NK-92 (cell line): ENCODE results near the gene OLFM1.

Experiments
- DNase-seq: peaks from one replicate; lab custom pipeline; 2025; ENCODE audit not compliant: unreplicated experiment; lab: John Stamatoyannopoulos, UW

OLFM1 gene

DNA sequence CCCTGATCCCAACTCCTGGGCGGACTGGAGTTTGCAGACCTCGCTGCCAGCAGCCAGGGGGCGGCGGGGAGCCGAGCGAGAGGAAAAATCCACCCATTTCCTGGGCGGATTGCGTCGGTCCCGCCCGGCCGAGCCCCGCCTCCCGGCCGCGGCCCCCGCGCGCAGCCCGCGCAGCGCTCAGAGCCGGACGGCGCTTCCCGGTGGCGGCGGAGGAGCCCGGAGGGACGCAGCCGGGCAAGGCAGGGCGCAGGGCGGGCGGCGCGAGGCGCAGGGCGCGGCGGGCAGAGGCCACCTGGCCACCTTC is at the start of gene OLFM1:
TSS of gene OLFM1 (plus strand) at position 180 of the 304 bp plus-strand sequence. CDS start 322 bp downstream, outside the sequence.
- no peak for DNase-seq

DNA sequence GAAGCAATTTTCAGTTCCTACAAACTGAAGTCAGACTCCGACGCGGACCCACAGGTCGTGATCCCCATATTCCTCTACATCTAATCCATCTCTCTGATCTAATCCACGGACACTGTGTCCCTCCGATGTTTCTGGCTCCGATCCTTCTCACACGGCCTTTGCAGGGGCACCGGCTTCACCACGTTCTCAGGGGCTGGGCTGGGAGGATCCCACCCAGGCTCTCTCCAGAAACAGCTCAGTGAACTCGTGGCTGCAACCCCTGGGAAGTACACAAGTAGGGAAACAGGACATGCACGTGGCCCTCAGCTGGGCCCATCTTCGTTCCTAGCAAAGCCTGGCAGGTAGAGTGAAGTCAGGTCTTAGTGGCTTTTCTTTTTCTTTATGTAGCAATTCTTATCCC is 49.1 kb upstream of the OLFM1 start:
- no peak for DNase-seq

DNA sequence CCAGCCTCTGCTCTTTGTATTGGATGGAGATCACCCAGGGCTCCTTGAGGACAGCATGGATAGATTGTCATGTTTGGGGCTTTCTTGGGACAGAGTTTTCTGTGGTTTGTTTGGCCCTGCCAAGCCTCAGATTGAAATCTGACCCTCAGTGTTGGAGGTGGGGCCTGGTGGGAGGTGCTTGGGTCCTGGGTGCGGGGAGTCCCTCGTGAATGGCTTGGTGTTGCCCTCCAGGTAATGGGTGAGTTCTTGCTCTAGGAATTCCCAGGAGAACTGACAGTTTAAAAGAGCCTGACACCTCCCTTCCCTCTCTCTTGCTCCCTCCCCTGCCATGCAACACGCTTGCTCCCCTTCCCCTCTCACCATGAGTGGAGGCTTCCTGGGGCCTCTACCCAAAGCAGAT is 48.6 kb upstream of the OLFM1 start:
- no peak for DNase-seq

DNA sequence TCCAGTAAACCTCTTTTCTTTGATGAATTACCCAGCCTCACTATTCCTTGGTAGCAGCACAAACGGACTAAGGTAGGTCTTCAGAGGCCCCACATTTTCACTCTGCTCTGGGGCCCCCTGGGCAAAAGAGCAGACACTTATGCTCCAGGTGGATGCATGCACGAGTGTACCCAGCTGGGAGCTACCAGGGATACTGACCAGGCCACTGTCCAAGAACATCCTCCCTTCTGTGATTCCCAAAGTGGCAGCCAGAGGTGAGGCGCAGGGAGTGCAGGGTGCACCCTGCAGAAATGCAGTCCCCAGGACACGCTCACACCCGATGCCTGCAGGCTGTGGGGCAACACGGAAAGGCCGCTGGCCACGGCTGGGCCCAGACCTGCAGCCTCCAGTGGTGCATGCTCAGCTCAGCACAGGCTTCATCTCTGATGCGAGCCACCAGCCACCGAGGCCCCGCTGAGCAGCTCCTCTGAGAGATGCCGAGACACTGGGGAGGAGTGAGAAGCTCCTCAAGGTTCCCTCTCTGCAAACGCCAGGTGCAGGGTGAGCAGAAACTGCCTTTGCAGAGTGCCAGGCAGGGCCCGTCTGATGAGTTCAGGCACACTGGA is 48.1 kb upstream of the OLFM1 start:
- no peak for DNase-seq

DNA sequence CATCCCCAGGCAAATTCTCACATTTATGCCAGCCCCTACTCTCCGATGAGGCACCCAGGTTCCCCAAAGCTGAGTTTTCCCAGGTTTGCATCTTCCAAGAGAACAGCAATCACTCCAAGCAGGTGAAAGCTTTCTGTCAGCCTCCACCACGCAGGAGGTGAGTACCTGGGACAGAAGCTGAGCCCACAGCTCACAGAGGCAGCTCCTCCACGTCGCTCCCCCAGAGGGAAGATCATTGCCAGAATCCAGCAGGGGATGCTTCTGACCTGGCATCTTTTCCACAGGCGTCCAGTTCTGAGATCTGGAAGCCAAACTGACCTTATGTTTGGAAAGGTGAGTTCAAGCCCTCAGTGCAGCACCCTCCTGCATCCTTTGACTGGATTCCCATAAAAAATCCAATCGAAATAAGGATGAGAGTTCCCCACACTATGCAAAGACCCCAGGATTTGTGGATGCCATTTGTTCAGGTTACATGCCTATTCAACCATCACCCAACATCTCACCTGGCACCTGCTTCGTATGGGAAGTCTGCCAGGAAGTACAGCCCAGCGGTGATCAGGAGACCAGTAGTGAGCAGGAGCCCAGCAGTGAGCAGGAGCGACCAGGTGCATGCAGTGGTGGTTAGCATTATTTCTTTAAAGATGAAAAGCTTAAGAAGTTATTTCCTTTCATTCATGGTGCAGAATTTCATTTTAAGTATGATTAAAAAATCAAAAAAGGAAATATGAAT is 47.4 kb upstream of the OLFM1 start:
- no peak for DNase-seq

DNA sequence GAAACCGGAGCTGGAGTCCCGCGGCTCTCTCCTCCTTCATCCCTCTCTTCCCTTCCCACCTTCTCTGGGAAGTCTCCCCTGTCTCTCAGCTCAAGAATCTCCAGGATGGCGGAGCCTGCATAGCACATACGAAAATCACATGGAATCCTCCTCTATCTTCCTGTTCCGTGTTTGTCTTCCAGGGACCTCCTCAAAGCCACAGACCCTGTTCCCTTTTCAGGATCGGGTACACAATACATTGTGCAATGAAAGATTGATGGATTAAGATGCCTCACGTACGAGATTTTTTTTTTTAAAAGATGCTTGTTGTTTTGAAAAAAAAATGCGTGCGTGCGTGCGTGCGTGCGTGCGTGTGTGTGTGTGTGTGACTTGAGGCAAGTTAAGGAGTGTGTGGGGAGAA is 46.6 kb upstream of the OLFM1 start:
- no peak for DNase-seq

DNA sequence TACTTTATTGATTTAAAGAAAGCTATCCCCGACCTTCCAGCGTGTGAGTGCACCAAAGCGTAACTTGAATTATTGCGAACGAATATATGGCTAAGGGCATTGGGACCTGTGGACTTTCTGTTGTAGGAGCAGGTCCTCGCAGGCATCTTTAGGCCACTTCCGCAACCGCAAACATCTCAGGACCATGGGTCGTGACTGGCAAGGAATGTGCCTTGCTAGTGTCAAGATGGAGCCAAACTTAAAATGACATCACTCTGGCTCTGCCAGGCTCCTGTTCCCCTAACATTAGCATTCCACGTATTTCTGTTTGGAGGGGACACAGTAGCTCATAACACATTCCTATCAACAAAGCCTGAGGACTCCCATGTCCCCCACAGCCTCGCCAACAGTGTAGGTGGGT is 44.1 kb upstream of the OLFM1 start:
- DNase-seq, result no peak

DNA sequence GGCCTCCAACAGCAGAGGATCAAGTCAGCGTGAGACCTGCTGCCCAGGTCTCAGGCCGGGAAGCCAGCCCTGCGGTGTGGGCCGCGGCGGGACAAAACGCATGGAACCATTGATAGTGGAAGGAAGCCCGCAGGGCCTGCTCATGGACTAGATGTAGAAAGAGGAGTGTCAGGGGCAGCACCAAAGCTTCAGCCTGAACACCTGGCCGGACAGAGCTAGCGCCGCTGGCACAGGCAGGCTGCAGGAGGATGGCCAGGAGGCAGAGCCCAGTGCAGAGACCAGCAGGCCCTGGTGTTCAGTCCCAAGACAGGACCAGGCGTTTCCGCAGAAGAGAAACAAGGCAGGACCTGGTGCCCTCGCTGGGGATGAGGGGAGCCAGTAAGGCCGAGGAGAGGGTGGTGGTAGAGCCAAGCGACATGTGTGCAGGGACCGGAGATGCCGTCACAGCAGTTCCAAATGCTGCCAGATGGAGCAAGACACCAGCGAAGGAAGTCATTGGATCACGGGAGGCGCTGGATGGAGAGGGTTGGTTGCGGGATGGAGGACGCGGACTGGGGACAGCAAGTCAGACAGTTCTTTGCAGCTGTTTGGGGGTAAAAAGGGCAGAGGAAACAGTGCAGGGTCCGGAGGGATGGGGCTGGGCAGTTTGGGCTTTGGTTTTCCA is 42.1 kb upstream of the OLFM1 start:
- no peak for DNase-seq

DNA sequence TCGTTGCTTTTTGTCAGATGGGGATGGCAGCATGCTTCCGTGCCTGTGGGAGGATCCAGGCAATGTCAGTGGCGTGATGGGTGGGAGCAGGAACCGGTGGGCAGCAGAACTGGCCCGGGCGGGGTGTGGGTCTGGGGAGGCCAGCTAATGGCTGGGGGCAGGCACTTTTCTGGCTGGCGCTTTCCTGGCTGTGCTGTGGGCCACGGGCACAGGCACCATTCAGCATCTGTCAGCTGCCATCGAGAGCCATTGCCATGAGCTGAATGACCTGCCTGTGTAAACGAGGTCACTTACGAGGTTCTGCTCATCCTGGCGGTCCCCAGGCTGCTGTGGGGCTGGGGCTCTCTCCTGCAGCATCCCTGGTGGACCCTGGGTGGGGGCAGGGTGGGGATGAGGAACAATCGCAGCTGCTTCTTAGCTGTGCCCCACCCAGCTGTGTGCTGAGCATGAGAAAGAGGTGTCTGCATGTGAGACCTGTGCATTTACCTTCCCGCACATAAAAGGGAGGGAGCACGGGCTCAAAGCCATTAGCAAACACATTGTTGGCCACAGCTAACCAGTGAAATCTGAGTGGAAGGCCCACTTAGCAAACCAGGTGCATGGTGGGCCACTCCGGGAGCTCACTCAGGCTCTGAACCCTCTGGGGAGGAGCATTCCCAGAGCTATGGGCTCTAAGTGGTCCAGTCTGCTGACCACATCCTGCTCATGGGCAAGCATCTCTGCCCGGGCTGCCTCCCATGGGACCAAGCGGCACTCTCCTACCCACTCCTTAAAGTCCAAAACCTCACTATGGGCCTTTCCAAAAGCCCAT is 41.3 kb upstream of the OLFM1 start:
- DNase-seq, result no peak

DNA sequence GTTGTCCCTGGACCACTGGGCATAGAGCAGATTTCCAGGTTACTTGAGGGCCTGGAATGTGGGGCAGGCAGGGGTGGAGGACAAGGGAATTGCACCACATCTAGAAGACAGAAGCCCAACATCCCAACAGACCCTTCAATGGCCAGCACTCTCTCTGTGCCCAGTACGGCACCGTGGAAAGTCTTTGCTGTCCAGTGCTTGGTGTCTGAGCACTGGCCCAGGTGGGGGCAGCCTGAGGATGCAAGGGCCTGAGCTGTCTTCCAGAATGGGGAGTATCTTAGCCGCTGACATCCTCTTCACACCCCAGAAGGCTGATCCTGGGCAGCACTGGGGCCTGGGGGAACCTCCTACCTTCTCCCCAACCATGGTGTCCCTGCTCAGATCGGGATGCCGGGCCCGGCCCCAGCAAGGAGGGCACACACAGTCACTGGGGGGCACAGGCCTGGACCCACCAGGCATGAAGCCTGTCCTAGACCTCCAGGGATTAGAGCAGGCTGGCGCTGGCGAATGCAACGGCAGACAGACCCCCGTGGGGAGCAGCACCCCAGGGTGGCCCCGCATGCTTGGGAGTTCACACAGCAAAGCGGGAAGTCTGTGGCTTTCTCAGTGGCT is 40.6 kb upstream of the OLFM1 start:
- no peak for DNase-seq

DNA sequence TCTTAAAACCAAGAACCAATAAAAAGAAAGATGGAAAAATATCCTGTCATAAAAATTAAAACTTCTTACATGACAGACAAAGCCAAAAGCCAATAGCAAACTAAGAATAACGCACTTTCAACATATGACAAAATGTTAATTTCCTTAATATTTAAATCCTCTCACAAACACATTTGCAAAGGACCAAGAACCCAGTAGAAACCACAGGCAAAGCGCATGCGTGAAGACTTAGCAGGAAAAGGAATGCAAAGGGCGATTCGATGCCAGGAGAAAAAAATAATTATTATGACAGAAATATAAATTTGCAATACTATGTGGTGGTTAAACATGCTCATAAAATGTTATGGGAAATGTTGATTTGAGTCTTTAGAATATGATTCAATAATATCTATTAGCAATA is 39.9 kb upstream of the OLFM1 start:
- DNase-seq, result no peak

DNA sequence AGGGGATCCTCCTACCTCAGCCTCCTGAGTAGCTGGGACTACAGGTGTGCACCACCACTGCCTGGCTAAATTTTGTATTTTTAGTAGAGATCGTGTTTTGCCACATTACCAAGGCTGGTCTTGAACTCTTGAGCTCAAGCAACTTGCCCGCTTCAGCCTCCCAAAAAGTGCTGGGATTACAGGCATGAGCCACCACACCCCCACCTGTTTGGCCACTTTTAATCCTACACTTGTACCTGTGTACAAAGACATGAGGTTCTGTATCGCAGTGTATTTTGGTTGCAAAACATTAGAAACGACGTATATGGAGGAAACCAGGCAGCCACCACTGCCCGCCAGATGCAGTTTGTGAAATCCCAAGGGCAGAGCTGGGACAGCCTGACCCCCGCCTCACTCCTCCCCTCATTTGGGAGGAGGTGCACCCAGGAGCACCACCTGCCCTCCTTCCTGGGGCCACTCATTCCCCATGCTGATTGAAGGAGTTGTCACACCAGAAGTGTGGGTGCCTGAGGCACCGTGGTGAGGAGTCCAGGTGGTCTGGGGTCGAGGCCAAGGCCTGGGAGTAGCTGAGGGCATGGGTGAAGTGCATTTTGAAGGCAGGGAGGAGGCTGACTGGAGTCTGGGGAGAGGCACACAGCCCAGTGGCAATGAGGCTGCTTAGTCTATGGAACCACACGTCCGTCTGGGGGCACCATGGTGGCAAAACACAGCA is 39.3 kb upstream of the OLFM1 start:
- no peak for DNase-seq

DNA sequence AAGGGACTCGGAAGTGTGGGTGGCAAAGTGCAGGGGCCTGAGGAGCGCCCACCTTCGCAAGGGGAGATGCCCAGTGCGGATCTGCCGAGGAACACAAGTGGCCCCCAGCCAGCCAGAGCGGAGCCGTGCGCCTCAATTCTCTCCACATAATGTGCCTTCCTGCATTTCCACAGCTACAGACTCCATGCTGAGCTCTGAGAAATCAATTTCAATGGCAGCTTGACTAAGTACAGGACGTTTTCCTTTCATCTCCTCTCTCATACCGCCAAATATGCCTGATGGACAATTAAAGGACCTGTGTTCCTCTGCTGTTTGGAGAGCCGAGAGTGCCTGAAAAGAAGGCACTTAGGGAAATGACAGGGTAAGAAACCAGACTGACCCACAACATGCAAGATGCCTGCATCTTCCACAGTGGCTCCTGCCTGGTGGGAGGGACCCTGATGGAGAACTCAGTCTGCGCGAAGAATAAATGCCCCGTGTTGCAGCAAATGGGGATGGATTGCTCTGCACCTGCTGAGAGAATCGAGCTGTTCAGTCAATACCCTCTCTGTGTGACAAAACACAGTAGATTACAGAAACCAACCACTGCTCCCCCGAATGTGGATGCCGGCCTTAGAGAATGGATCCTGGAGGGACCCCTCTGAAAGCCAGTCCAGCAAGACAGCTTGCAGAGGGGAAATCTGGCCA is 38.6 kb upstream of the OLFM1 start:
- no peak for DNase-seq

DNA sequence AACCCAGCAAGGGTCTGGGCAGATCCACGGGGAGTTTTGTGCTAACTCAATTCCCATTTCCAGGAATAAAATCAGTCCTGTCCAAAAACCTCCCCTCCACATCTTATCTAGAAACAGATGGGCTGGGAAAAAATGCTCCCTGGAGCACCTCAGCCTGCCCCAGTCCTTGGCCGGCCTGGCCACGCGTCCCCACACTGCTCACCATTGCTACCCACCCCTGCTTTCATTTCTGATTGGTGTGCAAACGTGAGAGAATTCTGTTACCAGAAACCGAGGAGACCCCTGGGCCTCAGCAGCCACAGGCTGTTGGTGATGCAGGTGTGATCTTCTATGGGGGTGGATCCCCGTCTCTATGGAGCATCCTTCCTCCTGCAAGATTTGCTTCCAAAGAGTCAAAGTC is 38.0 kb upstream of the OLFM1 start:
- no peak for DNase-seq

DNA sequence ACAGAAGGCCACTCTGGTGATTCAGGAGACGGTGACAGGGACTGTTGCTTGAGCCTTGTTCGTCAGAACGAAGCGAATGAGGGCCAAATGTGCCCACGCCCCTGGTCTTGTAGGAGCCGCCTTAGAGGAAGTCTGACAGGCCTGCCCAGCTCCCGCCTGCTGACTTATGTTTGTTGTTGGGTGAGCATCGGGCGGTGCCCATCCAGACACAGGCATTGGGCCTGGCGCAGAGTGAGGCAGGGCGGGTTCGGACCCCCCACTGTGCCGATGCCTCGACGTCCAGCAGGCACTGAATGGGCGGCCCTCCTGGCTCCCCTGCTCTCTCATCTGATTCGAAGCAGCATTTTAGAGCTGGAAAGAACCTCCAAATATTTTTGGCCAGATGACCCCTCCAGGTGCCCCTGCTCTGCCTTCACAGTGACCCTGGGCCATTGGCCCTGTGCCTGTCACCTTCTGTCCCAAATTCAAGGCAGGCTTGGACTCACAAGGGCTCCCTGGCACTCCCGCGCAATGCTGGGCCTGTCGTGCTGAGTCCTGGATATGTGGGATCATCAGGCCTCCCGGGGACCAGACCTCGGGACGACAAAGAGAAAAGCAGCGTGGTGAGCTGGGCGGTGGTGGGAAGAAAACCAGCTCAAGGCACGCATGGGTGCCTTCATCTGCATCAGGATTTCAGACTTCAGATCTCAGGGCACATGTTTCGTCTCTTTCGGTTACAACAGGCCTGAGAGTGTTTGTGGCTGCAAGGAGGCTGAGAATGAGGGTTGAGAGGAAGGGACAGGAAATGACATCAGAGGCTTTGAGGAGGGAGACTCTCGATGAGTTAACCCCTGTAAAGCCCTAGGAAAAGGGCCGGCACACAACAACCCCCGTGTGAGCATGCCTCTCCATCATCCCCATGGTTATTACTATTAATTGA is 37.1 kb upstream of the OLFM1 start:
- no peak for DNase-seq

DNA sequence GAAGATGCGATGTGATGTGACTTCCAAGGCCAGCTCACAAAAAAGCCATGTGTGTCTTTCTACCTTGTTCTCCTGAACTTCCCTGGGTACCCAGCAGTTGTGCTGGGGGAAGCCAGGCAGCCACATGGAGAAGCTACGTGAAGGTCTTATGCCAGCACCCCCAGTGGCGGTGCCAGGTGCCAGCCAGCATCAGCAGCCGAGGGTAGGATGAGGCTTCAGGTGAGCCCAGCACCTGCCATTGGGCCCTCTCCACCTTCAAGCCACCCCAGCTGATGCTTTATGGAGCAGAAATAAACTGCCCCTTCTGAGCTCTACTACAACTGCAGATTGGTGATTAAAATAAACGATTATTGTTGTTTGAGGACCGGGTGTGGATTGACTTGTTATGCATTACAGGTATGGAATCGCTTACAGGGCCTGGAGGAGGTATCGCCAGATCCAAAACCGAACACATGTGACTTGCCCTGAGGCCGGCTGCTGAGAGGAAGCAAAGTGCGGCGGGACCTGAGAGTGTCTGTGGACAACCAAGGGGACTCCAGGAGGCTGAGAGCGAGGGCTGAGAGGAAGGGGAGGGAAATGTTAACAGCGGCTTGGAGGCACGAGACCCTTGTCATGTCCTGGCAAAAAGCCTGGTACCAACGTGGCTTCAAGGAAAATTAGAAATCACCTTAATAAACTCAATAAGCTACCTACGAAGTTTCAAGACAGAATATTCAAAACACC is 36.0 kb upstream of the OLFM1 start:
- no peak for DNase-seq

DNA sequence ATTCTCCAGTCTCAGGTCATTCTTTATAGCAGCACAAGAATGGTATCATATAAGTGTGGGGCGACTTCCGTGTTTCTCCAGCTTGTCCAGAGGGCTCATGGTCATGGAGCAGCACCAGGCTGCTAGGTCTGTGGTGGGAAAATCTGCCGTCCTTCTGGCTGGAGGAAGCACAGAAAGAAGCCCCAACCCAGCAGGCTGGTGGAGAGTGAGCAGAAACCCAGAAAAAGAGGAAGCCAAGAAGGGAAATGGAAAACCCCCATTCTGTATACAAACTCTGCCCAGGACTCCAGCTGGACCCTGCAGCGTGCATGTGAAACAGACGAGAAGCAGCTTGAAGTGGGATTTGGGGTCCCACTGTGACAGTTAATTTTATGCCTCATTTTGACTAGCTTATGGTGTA is 34.3 kb upstream of the OLFM1 start:
- DNase-seq, result no peak

DNA sequence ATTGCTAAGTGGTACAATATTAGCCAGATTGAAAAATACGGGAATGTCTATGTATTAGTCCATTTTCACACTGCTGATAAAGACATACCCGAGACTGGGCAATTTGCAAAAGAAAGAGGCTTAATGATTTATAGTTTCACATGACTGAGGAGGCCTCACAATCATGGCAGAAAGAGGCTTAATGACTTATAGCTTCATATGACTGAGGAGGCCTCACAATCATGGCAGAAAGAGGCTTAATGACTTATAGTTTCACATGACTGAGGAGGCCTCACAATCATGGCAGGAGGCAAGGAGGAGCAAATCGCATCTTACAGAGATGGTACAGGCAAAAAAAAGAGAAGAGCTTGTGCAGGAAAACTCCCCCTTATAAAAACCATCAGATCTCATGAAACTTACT is 32.3 kb upstream of the OLFM1 start:
- no peak for DNase-seq

DNA sequence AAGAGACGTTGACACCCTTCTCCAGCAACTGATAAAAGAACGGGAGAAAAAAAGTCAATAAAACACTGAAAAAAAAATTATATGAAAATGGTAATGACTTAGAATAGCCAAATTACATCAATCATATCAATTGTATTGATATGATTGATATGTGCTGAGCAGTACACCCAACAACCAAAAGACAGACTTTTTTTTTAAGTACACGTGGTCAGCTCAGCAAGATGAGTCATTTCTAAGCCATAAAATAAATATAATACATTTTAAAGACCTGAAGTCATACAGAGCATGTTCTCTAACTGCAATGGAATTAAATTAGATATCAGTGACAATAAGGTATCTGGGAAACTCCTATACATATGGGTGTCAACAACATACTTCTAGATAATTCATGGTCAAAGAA is 30.9 kb upstream of the OLFM1 start:
- no peak for DNase-seq
